WTC11 (cell line): Measurements from ENCODE around the gene LIMS2. TPM values are rescaled to one million over a fixed set of nuclear protein-coding genes. Genes with fewer than 3 reads are reported as not detected.

ENCODE experiments used
- ATAC-seq: fragments of 200-7000 bp; cut with Tn5 transposase; 2 replicates; pipeline ENCODE4 v1.10.0; 2021; ENCODE audit warnings: mild to moderate bottlenecking, moderate library complexity
- CTCF ChIA-PET: fragments of 300-600 bp; sonication (Branson Sonifier 250); formaldehyde crosslinking; loops from one replicate; lab custom pipeline; 2021; ENCODE audit warnings: antibody characterized with exemption; lab: Charles Lee
- POLR2A ChIA-PET: fragments of 350-600 bp; sonication (Branson Sonifier 250); formaldehyde crosslinking; loops from one replicate; lab custom pipeline; 2021; ENCODE audit warnings: antibody characterized with exemption; lab: Charles Lee
- DNase-seq: peaks from one replicate; pipeline ENCODE4 v3.0.0; 2021; ENCODE audit warnings: low spot score
- H3K27ac Mint-ChIP-seq: 2 replicates; pipeline ENCODE4 v1.8.0; 2021; ENCODE audit warnings: mixed read lengths
- H3K27me3 Mint-ChIP-seq: 2 replicates; pipeline ENCODE4 v1.8.0; 2021; ENCODE audit warnings: low read depth, mild to moderate bottlenecking, moderate library complexity, mixed read lengths
- H3K36me3 Mint-ChIP-seq: 2 replicates; pipeline ENCODE4 v1.8.0; 2021; ENCODE audit warnings: mixed read lengths
- H3K4me1 Mint-ChIP-seq: 2 replicates; pipeline ENCODE4 v1.8.0; 2022; ENCODE audit warnings: mixed read lengths
- H3K4me3 Mint-ChIP-seq: 2 replicates; pipeline ENCODE4 v1.8.0; 2021; ENCODE audit warnings: mild to moderate bottlenecking, moderate library complexity, mixed read lengths
- H3K9me3 Mint-ChIP-seq: 2 replicates; pipeline ENCODE4 v1.8.0; 2021; ENCODE audit warnings: mixed read lengths
- AR ChIP-seq: fragments of 250-450 bp; sonication (Bioruptor Pico); IDR thresholded peaks from 2 replicates; pipeline ENCODE4 v1.9.0; 2021; ENCODE audit warnings: mild to moderate bottlenecking
- ATF3 ChIP-seq: sonication (generic); formaldehyde crosslinking; conservative IDR thresholded peaks from 2 replicates; pipeline ENCODE4 v1.8.1; 2022; ENCODE audit warnings: mild to moderate bottlenecking, missing genetic modification reagents
- ATF6 ChIP-seq: sonication (generic); formaldehyde crosslinking; IDR thresholded peaks from 2 replicates; pipeline ENCODE4 v1.8.1; 2023; ENCODE audit warnings: mild to moderate bottlenecking, missing genetic modification reagents
- E2F4 ChIP-seq: sonication (generic); formaldehyde crosslinking; IDR thresholded peaks from 2 replicates; pipeline ENCODE4 v1.8.1; 2022; ENCODE audit warnings: low read depth, mild to moderate bottlenecking, moderate library complexity, missing genetic modification reagents, borderline replicate concordance
- ERG ChIP-seq: fragments of 250-450 bp; sonication (Bioruptor Pico); IDR thresholded peaks from 2 replicates; pipeline ENCODE4 v1.8.0; 2021; ENCODE audit warnings: mild to moderate bottlenecking
- GTF2I ChIP-seq: fragments of 250-450 bp; sonication (Bioruptor Pico); conservative IDR thresholded peaks from 2 replicates; pipeline ENCODE4 v1.4.0; 2021; ENCODE audit warnings: mild to moderate bottlenecking
- IRF1 ChIP-seq: sonication (generic); formaldehyde crosslinking; IDR thresholded peaks from 2 replicates; pipeline ENCODE4 v1.8.0; 2023; ENCODE audit warnings: missing genetic modification reagents
- MLX ChIP-seq: sonication (generic); formaldehyde crosslinking; IDR thresholded peaks from 2 replicates; pipeline ENCODE4 v1.8.1; 2023; ENCODE audit warnings: mild to moderate bottlenecking, missing genetic modification reagents, moderate library complexity
- NFE2L1 ChIP-seq: sonication (generic); formaldehyde crosslinking; IDR thresholded peaks from 2 replicates; pipeline ENCODE4 v1.8.1; 2023; ENCODE audit warnings: missing genetic modification reagents
- PREB ChIP-seq: sonication (generic); formaldehyde crosslinking; IDR thresholded peaks from 2 replicates; pipeline ENCODE4 v1.8.1; 2022; ENCODE audit warnings: mild to moderate bottlenecking, missing genetic modification reagents, moderate library complexity, borderline replicate concordance
- RELA ChIP-seq: sonication (generic); formaldehyde crosslinking; IDR thresholded peaks from 2 replicates; pipeline ENCODE4 v1.8.1; 2022; ENCODE audit warnings: missing genetic modification reagents, mild to moderate bottlenecking, borderline replicate concordance
- SMAD4 ChIP-seq: sonication (generic); formaldehyde crosslinking; IDR thresholded peaks from 2 replicates; pipeline ENCODE4 v1.8.0; 2022; ENCODE audit warnings: mild to moderate bottlenecking, missing genetic modification reagents
- SOX15 ChIP-seq: fragments of 250-450 bp; sonication (Bioruptor Pico); IDR thresholded peaks from 2 replicates; pipeline ENCODE4 v1.9.0; 2021; ENCODE audit warnings: mild to moderate bottlenecking
- SP1 ChIP-seq: sonication (generic); formaldehyde crosslinking; conservative IDR thresholded peaks from 2 replicates; pipeline ENCODE4 v1.8.1; 2022; ENCODE audit warnings: missing genetic modification reagents
- ZNF219 ChIP-seq: sonication (generic); formaldehyde crosslinking; IDR thresholded peaks from 2 replicates; pipeline ENCODE4 v1.8.0; 2023; ENCODE audit warnings: missing genetic modification reagents, mild to moderate bottlenecking, borderline replicate concordance
- ZNF263 ChIP-seq: sonication (generic); formaldehyde crosslinking; IDR thresholded peaks from 2 replicates; pipeline ENCODE4 v1.8.1; 2022; ENCODE audit warnings: low read depth, mild to moderate bottlenecking, moderate library complexity, missing genetic modification reagents
- ZNF416 ChIP-seq: fragments of 250-450 bp; sonication (Bioruptor Pico); IDR thresholded peaks from 2 replicates; pipeline ENCODE4 v1.9.0; 2021; ENCODE audit warnings: mild to moderate bottlenecking, inconsistent platforms
- total RNA-seq: library from RNA; stranded (reverse); gene quantifications from 3 replicates; pipeline ENCODE4 v1.2.3, GENCODE V29; 2021

LIMS2 gene
- total RNA-seq, 1 experiment from 2014 or later, result 2.4 TPM

- CTCF ChIA-PET, result no interaction called here
- TF ChIP-seq ZNF263 (CRISPR knock-in tag), result no peak
- no peak for TF ChIP-seq SOX15 (CRISPR knock-in tag)
- TF ChIP-seq IRF1 (CRISPR knock-in tag), result no peak
- TF ChIP-seq RELA (CRISPR knock-in tag), result no peak
- no peak for TF ChIP-seq NFE2L1 (CRISPR knock-in tag)
- no peak for TF ChIP-seq ERG (CRISPR knock-in tag)
- TF ChIP-seq ATF6 (CRISPR knock-in tag), result no peak
- no peak for TF ChIP-seq PREB (CRISPR knock-in tag)
- no peak for TF ChIP-seq GTF2I (CRISPR knock-in tag)
- TF ChIP-seq AR (CRISPR knock-in tag), result no peak
- TF ChIP-seq SMAD4 (CRISPR knock-in tag), result no peak
- TF ChIP-seq SP1, result no peak
- no peak for TF ChIP-seq ZNF416 (CRISPR knock-in tag)
- TF ChIP-seq MLX (CRISPR knock-in tag), result no peak
- no peak for TF ChIP-seq ATF3
- no peak for TF ChIP-seq ZNF219 (CRISPR knock-in tag)
- TF ChIP-seq E2F4 (CRISPR knock-in tag), result no peak
- H3K27me3 Mint-ChIP-seq, result peaks cover 7% of the 10 kb centered on the region
- peaks cover 16% of the 10 kb centered on the region for H3K36me3 Mint-ChIP-seq
- DNase-seq (no peak), ATAC-seq (no peak)
- no peak overlapping the region; the same call in 1 of the 2 replicates for H3K27ac Mint-ChIP-seq
- POLR2A ChIA-PET, result no interaction called here
- peaks cover 19% of the 10 kb centered on the region for H3K9me3 Mint-ChIP-seq
- no peak overlapping the region for H3K4me3 Mint-ChIP-seq
- no peaks in the 10 kb centered on the region for H3K4me1 Mint-ChIP-seq
Observed at GRCh38 chr2:127685410-127686080, 10.2 kb upstream of the LIMS2 start.
